ENCODE measurements around the gene ZNHIT3.
"Not testable (repeated sequence)": the region's sequence is repeated elsewhere in the genome, so short reads cannot be mapped to it uniquely, and the experiment has no call there.

The ZNHIT3 gene

GRCh38 chr17:36470499-36470898, 16.0 kb upstream of the ZNHIT3 start:
- no peaks in the 10 kb centered on the region for H3K36me3 Mint-ChIP-seq
- no peaks in the 10 kb centered on the region for H3K9me3 Mint-ChIP-seq
- no peak overlapping the region for H3K27ac Mint-ChIP-seq
- no peak for ATAC-seq
- no peak overlapping the region for H3K4me3 Mint-ChIP-seq
- no peak for DNase-seq (ENCODE audit: low spot score in 2 of 2)
- no peaks in the 10 kb centered on the region for H3K4me1 Mint-ChIP-seq

GRCh38 chr17:36474571-36474970, 11.9 kb upstream of the ZNHIT3 start:
- no peak for DNase-seq (ENCODE audit: low spot score in 2 of 2)
- Mint-ChIP-seq H3K27ac (no peak overlapping the region), H3K9me3 (no peaks in the 10 kb centered on the region), H3K4me1 (no peaks in the 10 kb centered on the region), H3K36me3 (no peaks in the 10 kb centered on the region), H3K4me3 (no peak overlapping the region)
- no peak for ATAC-seq

GRCh38 chr17:36475346-36475970, 11.0 kb upstream of the ZNHIT3 start:
- DNase-seq (ENCODE audit: low spot score in 2 of 2), result no peak
- H3K4me3 Mint-ChIP-seq, result no peak overlapping the region
- H3K36me3 Mint-ChIP-seq, result no peaks in the 10 kb centered on the region
- no peaks in the 10 kb centered on the region for H3K9me3 Mint-ChIP-seq
- ATAC-seq, result no peak
- H3K4me1 Mint-ChIP-seq, result no peaks in the 10 kb centered on the region
- no peak overlapping the region for H3K27ac Mint-ChIP-seq

- ATAC-seq (no peak), DNase-seq (ENCODE audit: low spot score in 2 of 2) (no peak)
- H3K4me1 Mint-ChIP-seq, result peaks cover 31% of the 10 kb centered on the region
- H3K27ac Mint-ChIP-seq, result no peak overlapping the region
- H3K9me3 Mint-ChIP-seq, result no peaks in the 10 kb centered on the region
- H3K36me3 Mint-ChIP-seq, result peaks cover 8% of the 10 kb centered on the region
- H3K4me3 Mint-ChIP-seq, result peak overlapping the region; percentile 60
Measured at GRCh38 chr17:36481829-36482228, 4.7 kb upstream of the ZNHIT3 start.

GRCh38 chr17:36482611-36483504, 3.6 kb upstream of the ZNHIT3 start:
- peak overlapping the region; percentile 64 for H3K27ac Mint-ChIP-seq
- H3K36me3 Mint-ChIP-seq, result peaks cover 15% of the 10 kb centered on the region
- peaks cover 31% of the 10 kb centered on the region for H3K4me1 Mint-ChIP-seq
- H3K4me3 Mint-ChIP-seq, result peak overlapping the region; percentile 60
- no peaks in the 10 kb centered on the region for H3K9me3 Mint-ChIP-seq
- DNase-seq (ENCODE audit: low spot score in 2 of 2), result peak; percentile 92 to 93
- ATAC-seq, result peak; percentile 85

GRCh38 chr17:36484021-36484420, 2.5 kb upstream of the ZNHIT3 start:
- not testable (repeated sequence) for DNase-seq (ENCODE audit: low spot score in 2 of 2); H3K9me3 Mint-ChIP-seq; H3K27ac Mint-ChIP-seq; ATAC-seq
- Mint-ChIP-seq H3K36me3 (peaks cover 25% of the 10 kb centered on the region), H3K4me3 (peak overlapping the region; percentile 60), H3K4me1 (peaks cover 36% of the 10 kb centered on the region)

- Mint-ChIP-seq H3K9me3 (no peaks in the 10 kb centered on the region), H3K36me3 (peaks cover 35% of the 10 kb centered on the region), H3K4me1 (peaks cover 41% of the 10 kb centered on the region), H3K27ac (peak overlapping the region; percentile 99), H3K4me3 (peak overlapping the region; percentile 98)
- DNase-seq (ENCODE audit: low spot score in 2 of 2) (no peak), ATAC-seq (no peak)
Measured at GRCh38 chr17:36485027-36485426, 1.5 kb upstream of the ZNHIT3 start.

- Mint-ChIP-seq H3K27ac (peak overlapping the region; percentile 99), H3K4me3 (peak overlapping the region; percentile 98), H3K9me3 (no peaks in the 10 kb centered on the region), H3K4me1 (peaks cover 45% of the 10 kb centered on the region), H3K36me3 (peaks cover 43% of the 10 kb centered on the region)
- DNase-seq (ENCODE audit: low spot score in 2 of 2) (no peak), ATAC-seq (no peak)
Measured at GRCh38 chr17:36485805-36486203, 677 bp upstream of the ZNHIT3 start.

GRCh38 chr17:36493956-36494355, 7.5 kb downstream of the ZNHIT3 start:
- ATAC-seq, result no peak
- Mint-ChIP-seq H3K9me3 (no peaks in the 10 kb centered on the region), H3K27ac (no peak overlapping the region), H3K4me3 (no peak overlapping the region), H3K4me1 (peaks cover 26% of the 10 kb centered on the region), H3K36me3 (peaks cover 100% of the 10 kb centered on the region)
- no peak for DNase-seq (ENCODE audit: low spot score in 2 of 2)

GRCh38 chr17:36494674-36495073, 8.2 kb downstream of the ZNHIT3 start:
- Mint-ChIP-seq H3K4me1 (peaks cover 24% of the 10 kb centered on the region), H3K4me3 (no peak overlapping the region), H3K9me3 (no peaks in the 10 kb centered on the region), H3K27ac (peak overlapping the region; percentile 5), H3K36me3 (peaks cover 100% of the 10 kb centered on the region)
- DNase-seq (ENCODE audit: low spot score in 2 of 2), result no peak
- ATAC-seq, result no peak

GRCh38 chr17:36495076-36495578, 8.6 kb downstream of the ZNHIT3 start:
- ATAC-seq, result no peak
- Mint-ChIP-seq H3K4me1 (peaks cover 20% of the 10 kb centered on the region), H3K4me3 (no peak overlapping the region), H3K36me3 (peaks cover 100% of the 10 kb centered on the region), H3K27ac (peak overlapping the region; percentile 5), H3K9me3 (no peaks in the 10 kb centered on the region)
- DNase-seq (ENCODE audit: low spot score in 2 of 2), result no peak

- DNase-seq (ENCODE audit: low spot score in 2 of 2) (no peak), ATAC-seq (no peak)
- Mint-ChIP-seq H3K27ac (peak overlapping the region; percentile 71), H3K4me1 (peaks cover 14% of the 10 kb centered on the region), H3K4me3 (no peak overlapping the region), H3K9me3 (no peaks in the 10 kb centered on the region), H3K36me3 (peaks cover 100% of the 10 kb centered on the region)
Measured at GRCh38 chr17:36496018-36496789, 9.7 kb downstream of the ZNHIT3 start.

- no peak overlapping the region for H3K4me3 Mint-ChIP-seq
- ATAC-seq (no peak), DNase-seq (ENCODE audit: low spot score in 2 of 2) (no peak)
- H3K9me3 Mint-ChIP-seq, result no peaks in the 10 kb centered on the region
- peaks cover 99% of the 10 kb centered on the region for H3K36me3 Mint-ChIP-seq
- no peak overlapping the region for H3K27ac Mint-ChIP-seq
- H3K4me1 Mint-ChIP-seq, result no peaks in the 10 kb centered on the region
Measured at GRCh38 chr17:36498155-36498554, 11.7 kb downstream of the ZNHIT3 start.

- H3K9me3 Mint-ChIP-seq, result no peaks in the 10 kb centered on the region
- no peak for DNase-seq (ENCODE audit: low spot score in 2 of 2)
Measured at GRCh38 chr17:36498560-36499300, 12.2 kb downstream of the ZNHIT3 start.

More at GRCh38 chr17:36498560-36499300, 12.2 kb downstream of the ZNHIT3 start:
- no peak overlapping the region for H3K27ac Mint-ChIP-seq
- ATAC-seq, result no peak
- H3K36me3 Mint-ChIP-seq, result peaks cover 99% of the 10 kb centered on the region
- peaks cover 5% of the 10 kb centered on the region for H3K4me1 Mint-ChIP-seq
- no peak overlapping the region for H3K4me3 Mint-ChIP-seq
